DMS 273 (cell line): ENCODE results near the gene APOA1.
A peak's percentile ranks its signal among the peaks of the same experiment; 100 is the strongest.
"Not testable (repeated sequence)": the region's sequence is repeated elsewhere in the genome, so short reads cannot be mapped to it uniquely, and the experiment has no call there.

Experiments used
- DNase-seq: peaks from one replicate; lab custom pipeline; 2025; ENCODE audit not compliant: unreplicated experiment; lab: John Stamatoyannopoulos, UW

The APOA1 gene

DNA sequence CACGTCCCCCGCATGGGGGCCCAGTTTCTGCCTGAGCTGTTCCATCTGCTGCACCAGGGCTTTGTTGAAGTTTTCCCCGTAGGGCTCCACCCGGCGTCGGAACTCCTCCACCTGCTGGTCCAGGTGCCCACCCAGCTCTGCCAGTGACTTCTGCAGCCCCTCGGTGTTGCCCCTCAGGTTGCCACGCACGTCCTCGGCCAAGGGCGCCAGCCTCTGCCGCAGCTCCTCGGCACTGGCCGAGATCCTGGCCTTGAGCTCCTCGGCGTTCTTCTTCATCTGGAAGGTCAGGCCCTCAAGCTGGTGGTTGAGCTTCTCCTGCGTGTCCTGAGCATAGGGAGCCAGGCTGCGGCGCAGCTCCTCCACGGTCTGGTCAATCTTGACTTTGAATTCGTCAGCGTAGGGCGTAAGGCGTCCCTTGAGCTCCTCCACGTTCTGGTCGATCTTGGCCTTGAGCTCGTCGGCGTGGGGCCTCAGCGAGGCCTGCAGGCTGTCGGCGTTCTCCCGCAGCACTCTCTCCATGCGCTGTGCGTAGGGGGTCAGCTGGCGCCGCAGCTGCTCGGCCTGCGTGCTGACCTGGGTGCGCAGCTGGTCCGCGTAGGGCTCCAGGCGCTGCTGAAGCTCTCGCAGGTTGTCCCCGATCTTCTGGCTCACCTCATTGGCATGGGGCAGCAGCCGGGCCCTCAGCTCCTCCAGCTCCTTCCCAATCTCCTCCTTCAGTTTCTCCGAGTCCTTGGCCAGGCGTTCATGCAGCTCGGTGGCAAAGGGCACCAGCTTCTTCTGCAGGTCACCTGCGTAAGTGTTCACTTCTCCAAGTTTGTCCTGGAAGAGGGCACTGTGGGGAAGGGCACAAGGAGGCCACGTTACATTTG lies 16.1 kb downstream of the APOA1 start:
- no peak for DNase-seq

- DNase-seq, result no peak
These were observed 18.4 kb downstream of the APOA1 start for GRCh38 chr11:116819049-116819448.

GRCh38 chr11:116814502-116814901 lies 22.9 kb downstream of the APOA1 start:
- DNase-seq, result no peak

GRCh38 chr11:116813781-116814471 lies 23.5 kb downstream of the APOA1 start:
- DNase-seq, result no peak

DNA sequence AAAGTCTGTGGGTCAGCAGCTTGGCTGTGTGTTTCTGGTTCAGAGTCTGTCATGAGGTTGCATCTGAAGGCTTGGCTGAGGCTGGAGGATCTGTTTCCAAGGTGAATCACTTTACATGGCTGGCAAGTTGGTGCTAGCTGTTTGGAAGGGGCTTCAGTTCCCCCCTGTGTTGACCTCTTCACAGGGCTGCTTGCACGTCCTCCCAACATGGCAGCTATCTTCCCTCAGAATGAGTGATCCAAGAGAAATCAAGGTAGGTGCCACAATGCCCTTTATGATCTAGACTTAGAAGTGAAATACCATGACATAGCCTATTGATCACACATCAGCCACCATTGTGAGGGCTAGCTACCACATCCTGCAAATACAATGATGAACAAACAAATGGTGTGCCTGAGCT lies 24.3 kb downstream of the APOA1 start:
- DNase-seq, result no peak

DNA sequence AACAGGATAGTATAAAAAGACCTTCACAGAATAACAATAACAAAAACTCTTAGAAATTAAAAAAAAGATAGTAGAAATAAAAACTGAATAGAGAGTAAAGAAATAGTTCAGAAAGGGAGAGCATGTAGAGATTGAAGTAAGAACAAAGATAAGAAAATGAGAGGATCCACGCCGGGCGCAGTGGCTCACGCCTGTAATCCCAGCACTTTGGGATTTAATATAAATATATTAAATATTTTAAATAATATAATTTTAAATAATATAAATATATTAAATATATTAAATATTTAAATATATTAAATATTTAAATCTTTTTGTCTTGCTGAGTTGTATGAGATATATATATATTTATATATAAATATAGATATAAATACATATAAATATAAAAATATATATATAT lies 25.3 kb downstream of the APOA1 start:
- no peak for DNase-seq

DNA sequence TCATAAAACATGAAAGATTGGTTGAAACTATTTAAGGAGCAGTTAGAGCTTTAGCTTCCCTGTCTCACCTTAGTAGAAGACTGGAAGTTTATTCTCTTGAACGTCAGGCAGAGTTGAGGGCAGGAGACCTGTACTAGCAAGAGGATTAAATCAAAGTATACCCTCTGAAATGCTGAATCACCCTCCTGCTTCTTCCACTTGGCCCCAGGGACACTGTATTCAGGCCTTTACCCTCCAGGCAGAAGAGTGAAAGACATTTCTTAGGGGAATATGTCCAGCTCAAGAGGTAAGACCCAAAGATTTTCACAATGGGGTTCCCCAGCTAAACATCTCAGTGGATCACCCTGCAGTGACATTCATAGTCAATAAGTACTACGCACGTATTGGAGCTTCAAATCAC lies 26.2 kb downstream of the APOA1 start:
- DNase-seq, result no peak

DNA sequence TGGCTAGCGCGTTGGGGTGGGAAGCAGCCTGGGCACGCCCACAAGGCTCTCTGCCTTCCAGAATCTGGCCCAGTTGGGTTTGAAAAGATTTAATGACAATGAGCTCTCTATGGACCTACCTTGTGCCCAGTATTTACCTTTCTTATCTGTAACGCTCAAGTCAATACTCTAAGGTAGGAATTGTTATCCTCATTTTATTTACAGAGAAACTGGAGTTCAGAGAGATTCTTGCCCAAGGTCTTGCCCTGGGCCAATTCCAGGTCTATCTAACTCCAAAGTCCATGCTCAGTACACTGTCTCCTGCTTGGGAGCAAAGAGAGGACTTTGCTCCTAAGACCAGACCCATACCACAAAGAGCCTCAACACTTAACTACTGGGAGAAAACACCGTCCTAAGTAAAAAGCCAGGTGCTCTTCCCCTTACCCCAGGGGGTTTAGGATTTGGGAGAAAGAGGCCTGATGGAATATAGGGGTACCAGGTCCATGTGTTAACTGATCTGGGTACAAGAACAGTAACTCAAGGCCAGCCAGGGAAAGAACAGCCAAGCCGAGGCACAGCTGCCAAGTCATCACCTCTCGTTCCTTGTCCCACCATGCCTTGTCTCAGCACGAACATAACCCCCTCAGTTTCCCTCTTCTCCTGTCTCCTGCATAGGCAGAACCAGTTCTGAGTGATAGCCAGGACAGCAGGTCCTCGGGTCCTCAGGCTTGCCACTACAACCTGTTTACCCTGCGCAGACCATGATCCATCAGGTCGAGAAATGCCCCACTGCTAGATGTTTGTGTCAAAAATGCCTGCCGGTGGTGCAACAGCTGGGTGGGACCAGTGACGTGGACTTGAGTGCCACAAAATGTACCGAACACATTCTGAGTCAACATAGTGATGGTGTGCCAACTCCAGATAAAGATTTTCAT lies 28.9 kb downstream of the APOA1 start:
- no peak for DNase-seq

DNA sequence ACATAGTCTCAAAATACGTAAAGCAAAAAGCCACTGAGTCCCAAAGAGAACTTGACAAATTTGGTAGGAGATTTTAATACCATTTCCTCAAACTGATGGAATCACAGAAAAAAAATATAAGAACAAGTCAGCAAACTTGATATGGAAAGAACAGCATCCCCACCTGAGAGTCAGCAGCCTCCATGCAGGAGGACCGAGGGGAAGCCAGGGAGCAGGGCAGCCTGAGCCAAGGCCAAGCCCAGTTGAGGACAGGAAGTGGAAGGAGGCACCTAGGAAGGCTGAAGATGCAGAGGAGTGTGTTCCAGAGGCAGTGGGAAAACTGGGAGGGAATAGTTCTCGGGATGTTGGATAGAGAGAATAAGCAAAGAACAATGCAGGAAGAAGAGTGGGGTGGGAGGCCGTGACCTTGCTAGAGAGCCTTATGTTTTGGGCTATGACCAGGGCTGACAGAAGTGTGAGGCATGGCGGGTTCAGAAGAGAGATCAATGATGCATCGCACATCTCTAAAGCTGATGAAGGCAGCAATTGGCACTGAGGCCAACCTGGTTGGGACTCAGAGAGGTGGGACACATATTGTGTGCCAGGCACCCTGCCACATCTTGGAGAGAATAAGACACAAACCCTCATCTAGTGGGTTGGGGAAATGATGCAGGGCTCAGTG lies 29.7 kb downstream of the APOA1 start:
- no peak for DNase-seq

GRCh38 chr11:116804001-116804400 lies 33.4 kb downstream of the APOA1 start:
- DNase-seq, result no peak

GRCh38 chr11:116801662-116802061 lies 35.8 kb downstream of the APOA1 start:
- not testable (repeated sequence) for DNase-seq

GRCh38 chr11:116800610-116801009 lies 36.8 kb downstream of the APOA1 start:
- no peak for DNase-seq

DNA sequence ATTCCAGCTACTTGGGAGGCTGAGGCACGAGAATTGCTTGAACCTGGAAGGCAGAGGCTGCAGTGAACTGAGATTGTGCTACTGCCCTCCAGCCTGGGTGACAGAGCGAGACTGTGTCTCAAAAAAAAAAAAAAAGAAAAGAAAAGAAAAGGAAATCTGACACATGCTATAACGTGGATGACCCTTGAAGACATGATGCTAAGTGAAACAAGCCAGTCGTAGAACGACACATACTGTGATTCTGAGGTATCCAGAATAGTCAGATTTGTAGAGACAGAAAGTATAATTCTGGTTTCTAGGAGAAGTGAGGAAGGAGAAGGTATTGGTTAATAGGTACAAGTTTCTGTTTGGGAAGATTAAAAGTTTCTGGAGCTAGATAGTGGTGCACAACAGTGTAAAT lies 39.1 kb downstream of the APOA1 start:
- DNase-seq, result no peak

DNA sequence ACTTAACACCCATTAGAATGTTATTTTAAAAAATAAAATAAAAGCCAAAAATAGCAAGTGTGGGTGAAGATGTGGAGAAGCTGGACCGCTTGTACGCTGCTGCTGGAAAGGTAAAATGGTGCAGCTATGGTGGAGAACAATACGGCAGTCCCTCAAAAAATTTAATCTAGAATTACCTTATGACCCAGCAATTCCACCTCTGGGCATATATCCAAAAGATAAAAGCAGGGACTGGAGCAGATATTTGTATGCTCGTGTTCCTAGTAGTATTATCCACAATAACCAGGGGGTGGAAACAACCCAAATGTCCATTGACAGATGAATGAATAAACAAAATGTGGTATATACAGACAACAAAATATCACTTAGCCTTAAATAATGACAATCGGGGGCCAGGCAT lies 39.6 kb downstream of the APOA1 start:
- no peak for DNase-seq

GRCh38 chr11:116796548-116796947 lies 40.9 kb downstream of the APOA1 start:
- no peak for DNase-seq

- no peak for DNase-seq
These were observed 42.6 kb downstream of the APOA1 start for GRCh38 chr11:116794851-116795250.

- DNase-seq, result peak; percentile 19
These were observed 43.7 kb downstream of the APOA1 start for GRCh38 chr11:116793772-116794097.

GRCh38 chr11:116792869-116793771 lies 44.3 kb downstream of the APOA1 start:
- no peak for DNase-seq

DNA sequence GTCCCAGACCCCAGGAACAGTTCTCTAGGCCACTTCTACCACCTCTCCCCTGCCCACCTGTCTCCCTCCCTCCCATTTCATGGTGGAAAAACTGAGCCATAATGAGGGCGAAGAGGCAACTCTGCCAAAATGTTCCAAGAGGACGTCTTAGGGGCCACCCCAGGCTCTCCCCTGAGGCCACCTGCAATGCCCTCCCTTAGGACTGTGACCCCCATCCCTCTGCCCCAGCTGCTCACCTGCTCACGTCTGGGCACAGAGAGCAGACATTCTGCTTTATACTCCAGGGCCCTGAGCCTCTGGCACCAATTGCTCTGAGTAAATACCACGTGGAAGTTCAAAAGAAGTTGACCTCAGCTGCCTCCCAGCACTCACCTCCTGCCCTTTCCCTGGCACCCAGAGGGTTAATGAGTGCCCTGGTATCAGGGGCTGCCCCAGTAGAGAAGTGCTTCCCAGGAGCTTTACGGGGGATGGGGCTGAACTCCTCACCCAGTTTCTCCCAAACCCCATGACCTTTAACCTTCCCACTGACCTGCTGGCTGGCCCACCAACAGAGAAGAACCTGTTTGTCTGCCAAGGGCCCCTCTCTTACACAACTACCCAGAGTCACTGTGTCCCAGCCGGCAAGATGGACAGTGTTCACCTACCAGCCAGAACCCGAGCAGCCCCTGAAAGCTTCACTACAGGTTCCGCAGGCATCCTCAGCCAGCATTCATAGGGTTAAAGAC lies 45.1 kb downstream of the APOA1 start:
- no peak for DNase-seq

DNA sequence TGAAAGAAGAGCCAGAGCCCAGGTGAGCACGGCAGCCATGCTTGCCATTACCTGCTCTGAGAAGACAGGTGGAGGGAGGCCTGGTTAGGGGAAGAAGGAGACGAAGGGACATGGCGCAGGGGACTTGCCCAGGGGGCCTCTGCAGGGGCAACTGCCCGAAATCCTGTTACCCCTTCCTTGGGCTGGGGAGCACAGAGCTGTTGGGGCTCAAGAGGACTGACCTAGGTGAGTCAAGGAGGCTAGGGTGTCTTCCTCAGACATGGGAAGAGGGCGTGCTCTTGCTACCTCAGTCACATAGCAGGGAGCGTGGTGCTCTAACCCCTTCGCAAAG lies 45.6 kb downstream of the APOA1 start, which contains the start of gene APOA5:
Gene APOA5 (minus strand): TSS at position 67 of the 331 bp plus-strand sequence. CDS start 19 bp downstream, at position 48.
- DNase-seq, result no peak
